Left lung (tissue), 10 donors: ENCODE data around the gene DENND1B. TPM values are rescaled to one million over a fixed set of nuclear protein-coding genes. Genes with fewer than 3 reads are reported as not detected.

ENCODE experiments used
- ATAC-seq: fragments of 200-7000 bp; cut with Tn5 transposase; one replicate; pipeline ENCODE4 v1.9.1; 2020; ENCODE audit warnings: moderate library complexity
- DNase-seq, 4 donors: peaks; one replicate each; pipeline ENCODE4 v3.0.0-alpha.2; 2013 to 2020
- H3K27ac ChIP-seq, 2 donors: fragments of 200-600 bp; sonication (generic) in 1 of 2; one replicate each; pipeline versions ENCODE4 v1.5.0 to v1.8.0; 2020 to 2021
- H3K27me3 ChIP-seq, 2 donors: fragments of 200-600 bp; sonication (generic) in 1 of 2; one replicate each; pipeline versions ENCODE4 v1.5.0 to v1.8.0; 2020 to 2021
- H3K36me3 ChIP-seq, 2 donors: fragments of 200-600 bp; sonication (generic) in 1 of 2; one replicate each; pipeline versions ENCODE4 v1.5.0 to v1.8.0; 2020 to 2021
- H3K4me1 ChIP-seq, 2 donors: fragments of 200-600 bp; one replicate each; pipeline ENCODE4 v1.8.0; 2021
- H3K4me3 ChIP-seq, 2 donors: fragments of 200-600 bp; sonication (generic) in 1 of 2; one replicate each; pipeline versions ENCODE4 v1.5.0 to v1.8.0; 2020 to 2021; ENCODE audit warnings: mild to moderate bottlenecking in 1 of 2
- H3K9me3 ChIP-seq, 2 donors: fragments of 200-600 bp; sonication (generic) in 1 of 2; one replicate each; pipeline versions ENCODE4 v1.5.0 to v1.8.0; 2020 to 2021
- CTCF ChIP-seq, 2 donors: fragments of 200-600 bp; sonication (generic) in 1 of 2; IDR thresholded peaks; one replicate each; pipeline versions ENCODE4 v1.5.0 to v1.8.0; 2021; ENCODE audit warnings: antibody characterized with exemption in 2 of 2
- intact Hi-C, 2 donors: fragments of 100-400 bp; cut with DNase I; formaldehyde crosslinking; loops; one replicate each; pipeline versions ENCODE4 v1.11.2 to v1.14.2; 2022
- polyA plus RNA-seq, 6 donors: library from polyadenylated mRNA; unstranded; fragments of 120-200 nt; gene quantifications; one replicate each; pipeline ENCODE4 v1.2.1, GENCODE V29; 2013; ENCODE audit not compliant: insufficient read length in 6 of 6
- total RNA-seq, 2 donors: library from RNA; stranded (reverse); fragmentation: NEBNext Ultra II Directional; extraction: Animal tissue kit (Norgen Biotek cat#: 25700); gene quantifications; one replicate each; pipeline ENCODE4 v1.2.1, GENCODE V29; 2021
- donor health status: DM: no; HTN: yes; CAD: no.
- donor health status: DM: no; HTN: no; CAD: no.

The DENND1B gene
- total and polyA plus RNA-seq, 8 donors = 12.5 to 17.2 (median 13.4) TPM

GRCh38 chr1:197486946-197487345 lies 288.3 kb downstream of the DENND1B start:
- Histone ChIP-seq H3K36me3 (no peaks in the 10 kb centered on the region), H3K9me3 (no peaks in the 10 kb centered on the region), H3K4me1 (no peaks in the 10 kb centered on the region), H3K27ac (no peak overlapping the region), H3K4me3 (no peak overlapping the region), H3K27me3 (no peaks in the 10 kb centered on the region)
- no peak for TF ChIP-seq CTCF (IDR thresholded peaks at IDR 0.05)
- intact Hi-C loops = no loop called here
- peak in 1 of 4 donors; percentile 46 for DNase-seq
- ATAC-seq = peak; percentile 53

- Histone ChIP-seq H3K9me3 (no peaks in the 10 kb centered on the region), H3K4me3 (no peak overlapping the region), H3K27ac (no peak overlapping the region), H3K27me3 (no peaks in the 10 kb centered on the region), H3K36me3 (no peaks in the 10 kb centered on the region), H3K4me1 (no peaks in the 10 kb centered on the region)
- intact Hi-C loops = no loop called here
- TF ChIP-seq CTCF (IDR thresholded peaks at IDR 0.05) = no peak
- no peak for DNase-seq
- ATAC-seq = peak; percentile 24
Measured at GRCh38 chr1:197485790-197486189, 289.5 kb downstream of the DENND1B start.

DNA sequence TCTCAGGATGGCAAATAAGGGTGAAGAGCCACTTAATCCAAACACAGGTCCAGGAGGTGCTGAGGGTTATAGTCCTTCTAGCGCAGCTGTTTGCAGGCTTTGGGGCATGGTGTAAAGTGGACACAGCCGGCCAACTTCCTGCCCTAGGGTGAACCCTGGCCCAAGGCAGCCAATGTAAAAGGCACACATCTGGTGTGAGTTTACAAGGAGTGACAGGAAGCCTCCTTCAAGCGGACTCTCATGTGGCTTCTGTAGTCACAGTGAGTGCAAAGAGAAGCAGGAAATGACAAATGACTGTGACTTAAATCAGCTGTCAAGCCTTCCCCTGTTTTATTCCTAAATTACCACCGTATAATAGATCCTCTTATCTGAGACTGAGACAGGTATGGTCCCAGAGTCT lies 294.2 kb downstream of the DENND1B start:
- no peaks in the 10 kb centered on the region for H3K9me3 ChIP-seq
- ATAC-seq (no peak), DNase-seq (no peak)
- intact Hi-C loops = no loop called here
- no peaks in the 10 kb centered on the region for H3K36me3 ChIP-seq
- no peaks in the 10 kb centered on the region for H3K27me3 ChIP-seq
- H3K4me3 ChIP-seq = no peak overlapping the region
- H3K27ac ChIP-seq = no peak overlapping the region
- H3K4me1 ChIP-seq = no peaks in the 10 kb centered on the region
- TF ChIP-seq CTCF (IDR thresholded peaks at IDR 0.05) = no peak

DNA sequence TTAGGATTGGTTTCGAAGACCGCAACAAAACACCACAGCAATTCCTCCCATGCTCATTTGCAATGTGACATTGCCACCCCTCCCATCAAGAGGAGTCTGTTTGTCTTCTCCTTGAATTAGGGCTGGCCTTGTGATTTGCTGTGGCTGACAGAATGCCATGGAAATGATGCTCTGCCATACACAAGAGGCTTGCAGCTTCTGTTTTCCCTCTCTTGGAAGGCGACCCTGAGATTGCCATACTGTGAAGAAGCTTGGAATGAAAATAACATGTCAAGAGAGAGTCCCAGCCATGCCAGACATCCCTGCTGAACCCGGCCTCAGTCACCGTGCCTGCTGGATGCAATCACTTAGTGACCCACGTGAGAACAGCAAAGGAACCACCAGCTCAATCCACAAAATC lies 294.8 kb downstream of the DENND1B start:
- ATAC-seq = no peak
- intact Hi-C loops = no loop called here
- no peak overlapping the region for H3K4me3 ChIP-seq

GRCh38 chr1:197472141-197472540 lies 303.1 kb downstream of the DENND1B start:
- no peaks in the 10 kb centered on the region for H3K27me3 ChIP-seq
- H3K36me3 ChIP-seq = no peaks in the 10 kb centered on the region
- no peaks in the 10 kb centered on the region for H3K9me3 ChIP-seq
- H3K4me3 ChIP-seq = no peak overlapping the region
- no peak for ATAC-seq
- intact Hi-C loops = no loop called here
- DNase-seq = no peak
- no peaks in the 10 kb centered on the region for H3K4me1 ChIP-seq
- H3K27ac ChIP-seq = no peak overlapping the region
- no peak for TF ChIP-seq CTCF (IDR thresholded peaks at IDR 0.05)

More for the DNA sequence above, 294.8 kb downstream of the DENND1B start:
- TF ChIP-seq CTCF (IDR thresholded peaks at IDR 0.05) = no peak
- Histone ChIP-seq H3K9me3 (no peaks in the 10 kb centered on the region), H3K4me1 (no peaks in the 10 kb centered on the region), H3K36me3 (no peaks in the 10 kb centered on the region), H3K27me3 (no peaks in the 10 kb centered on the region), H3K27ac (no peak overlapping the region)
- no peak for DNase-seq
